PFSK-1 (cell line): ENCODE measurements around the gene TMTC2.

ENCODE experiments used
- FOXP2 ChIP-seq: optimal IDR thresholded peaks from 2 replicates; pipeline ENCODE3; 2011; ENCODE audit warnings: borderline replicate concordance, control low read depth, inconsistent platforms; ENCODE audit not compliant: insufficient read depth; ENCODE audit errors: extremely low read length, extremely low read depth
- POLR2AphosphoS5 ChIP-seq: IDR thresholded peaks from 2 replicates; pipeline ENCODE4 v1.6.1; 2012; ENCODE audit warnings: low read depth, mild to moderate bottlenecking, control low read depth, low read length, moderate library complexity
- REST ChIP-seq, 2 experiments: IDR thresholded peaks; 2 replicates each; pipeline versions ENCODE4 v1.6.1 to v1.8.0; 2011 to 2012; ENCODE audit warnings: low read depth in 2 of 2, low read length in 2 of 2, control low read depth in 1 of 2, inconsistent platforms in 1 of 2, mild to moderate bottlenecking in 1 of 2, moderate library complexity in 1 of 2; ENCODE audit not compliant: insufficient read depth in 1 of 2
- SIN3A ChIP-seq: IDR thresholded peaks from 2 replicates; pipeline ENCODE4 v1.6.1; 2012; ENCODE audit warnings: mild to moderate bottlenecking, low read length, moderate library complexity, borderline replicate concordance; ENCODE audit not compliant: insufficient read depth
- TAF1 ChIP-seq: IDR thresholded peaks from 2 replicates; pipeline ENCODE4 v1.6.1; 2012; ENCODE audit warnings: low read length, control low read depth, borderline replicate concordance; ENCODE audit not compliant: insufficient read depth

- TF ChIP-seq POLR2AphosphoS5 (no peak), REST (IDR thresholded peaks at IDR 0.05; ENCODE audit: insufficient read depth in 1 of 2, low read depth in 2 of 2, low read length in 2 of 2) (no peak), TAF1 (no peak), SIN3A (no peak), FOXP2 (no peak)
Observed at GRCh38 chr12:82810568-82810967, 123.9 kb downstream of the TMTC2 start.
